H9 (cell line): Measurements from ENCODE around the gene COQ5. TPM values are rescaled to one million over a fixed set of nuclear protein-coding genes. Genes with fewer than 3 reads are reported as not detected.

ENCODE experiments used
- DNase-seq: peaks from one replicate; pipeline ENCODE4 v3.0.0-alpha.2; 2017
- H2AFZ ChIP-seq: one replicate; pipeline ENCODE4 v1.6.1; 2013; ENCODE audit warnings: mild to moderate bottlenecking, low read length, control low read depth, moderate library complexity
- H2AK5ac ChIP-seq: 2 replicates; pipeline ENCODE4 v1.6.1; 2013; ENCODE audit warnings: low read length, control low read depth, mixed read lengths; ENCODE audit not compliant: insufficient read length
- H2BK120ac ChIP-seq: one replicate; pipeline ENCODE4 v1.6.1; 2013; ENCODE audit warnings: low read depth, mild to moderate bottlenecking, low read length, control low read depth, inconsistent platforms; ENCODE audit not compliant: poor library complexity, severe bottlenecking
- H2BK12ac ChIP-seq: 2 replicates; pipeline ENCODE4 v1.6.1; 2013; ENCODE audit warnings: low read length, control low read depth, mixed read lengths, low read depth; ENCODE audit not compliant: insufficient read length
- H2BK15ac ChIP-seq: 2 replicates; pipeline ENCODE4 v1.6.1; 2013; ENCODE audit warnings: low read depth, low read length, control low read depth
- H2BK20ac ChIP-seq: one replicate; pipeline ENCODE4 v1.6.1; 2013; ENCODE audit warnings: low read depth, mild to moderate bottlenecking, low read length, control low read depth, inconsistent platforms; ENCODE audit not compliant: poor library complexity, severe bottlenecking
- H2BK5ac ChIP-seq: 2 replicates; pipeline ENCODE4 v1.6.1; 2013; ENCODE audit warnings: low read length, control low read depth, mixed read lengths; ENCODE audit not compliant: insufficient read length
- H3K14ac ChIP-seq: 2 replicates; pipeline ENCODE4 v1.6.1; 2013; ENCODE audit warnings: low read length, control low read depth; ENCODE audit not compliant: insufficient read depth
- H3K18ac ChIP-seq: 2 replicates; pipeline ENCODE4 v1.6.1; 2013; ENCODE audit warnings: low read depth, mild to moderate bottlenecking, mixed read lengths, low read length, control low read depth; ENCODE audit not compliant: insufficient read length
- H3K23ac ChIP-seq: 2 replicates; pipeline ENCODE4 v1.6.1; 2013; ENCODE audit warnings: low read length, control low read depth, mixed read lengths, low read depth; ENCODE audit not compliant: insufficient read length
- H3K23me2 ChIP-seq: 2 replicates; pipeline ENCODE4 v1.6.1; 2013; ENCODE audit warnings: low read depth, mild to moderate bottlenecking, mixed read lengths, low read length, control low read depth; ENCODE audit not compliant: insufficient read length, poor library complexity, severe bottlenecking
- H3K27ac ChIP-seq: 2 replicates; pipeline ENCODE4 v1.5.1; 2013; ENCODE audit warnings: low read length, control low read depth, mixed read lengths, low read depth; ENCODE audit not compliant: insufficient read length
- H3K27me3 ChIP-seq: 2 replicates; pipeline ENCODE4 v1.6.1; 2013; ENCODE audit warnings: low read length, control low read depth, inconsistent platforms; ENCODE audit not compliant: insufficient read depth
- H3K4ac ChIP-seq: 2 replicates; pipeline ENCODE4 v1.6.1; 2013; ENCODE audit warnings: low read depth, mild to moderate bottlenecking, control low read depth, inconsistent platforms, low read length, moderate library complexity
- H3K4me1 ChIP-seq: 2 replicates; pipeline ENCODE4 v1.6.1; 2013; ENCODE audit warnings: low read length, control low read depth, inconsistent platforms; ENCODE audit not compliant: insufficient read depth
- H3K4me2 ChIP-seq: 2 replicates; pipeline ENCODE4 v1.6.1; 2013; ENCODE audit warnings: low read length, control low read depth, mixed read lengths; ENCODE audit not compliant: insufficient read length, insufficient read depth
- H3K56ac ChIP-seq: 2 replicates; pipeline ENCODE4 v1.6.1; 2013; ENCODE audit warnings: low read depth, mild to moderate bottlenecking, mixed read lengths, low read length, control low read depth; ENCODE audit not compliant: insufficient read length
- H3K79me1 ChIP-seq: 2 replicates; pipeline ENCODE4 v1.6.1; 2013; ENCODE audit warnings: low read depth, mild to moderate bottlenecking, moderate library complexity, low read length, control low read depth, inconsistent platforms; ENCODE audit not compliant: insufficient read depth, poor library complexity, severe bottlenecking
- H3K79me2 ChIP-seq: 2 replicates; pipeline ENCODE4 v1.6.1; 2013; ENCODE audit warnings: low read length, control low read depth, inconsistent platforms; ENCODE audit not compliant: insufficient read depth
- H3K9ac ChIP-seq: 2 replicates; pipeline ENCODE4 v1.6.1; 2013; ENCODE audit warnings: low read length, control low read depth, mixed read lengths; ENCODE audit not compliant: insufficient read length; ENCODE audit errors: extremely low read depth
- H3K9me3 ChIP-seq: one replicate; pipeline ENCODE4 v1.6.1; 2013; ENCODE audit warnings: low read depth, low read length, inconsistent platforms; ENCODE audit not compliant: control insufficient read depth
- H3T11ph ChIP-seq: one replicate; pipeline ENCODE4 v1.6.1; 2013; ENCODE audit warnings: mild to moderate bottlenecking, low read length, control low read depth, inconsistent platforms
- H4K20me1 ChIP-seq: one replicate; pipeline ENCODE4 v1.6.1; 2013; ENCODE audit not compliant: control insufficient read depth, insufficient read length, insufficient read depth
- H4K5ac ChIP-seq: 2 replicates; pipeline ENCODE4 v1.6.1; 2013; ENCODE audit warnings: low read depth, mild to moderate bottlenecking, mixed read lengths, low read length, control low read depth; ENCODE audit not compliant: insufficient read length
- H4K8ac ChIP-seq: replicated peaks from 2 replicates; pipeline ENCODE4 v1.6.1; 2013; ENCODE audit warnings: low read length, control low read depth, mixed read lengths, low read depth; ENCODE audit not compliant: insufficient read length
- H4K91ac ChIP-seq: 2 replicates; pipeline ENCODE4 v1.6.1; 2013; ENCODE audit warnings: low read depth, mild to moderate bottlenecking, moderate library complexity, mixed read lengths, low read length, control low read depth; ENCODE audit not compliant: insufficient read length
- H3K27ac Mint-ChIP-seq, 3 experiments: 2 replicates in 2 of 3; 3 replicates in 1 of 3; pipeline ENCODE4 v1.8.0; 2020 to 2021; ENCODE audit warnings: mixed read lengths in 3 of 3, mild to moderate bottlenecking in 1 of 3, moderate library complexity in 1 of 3
- H3K27me3 Mint-ChIP-seq: 2 replicates; pipeline ENCODE4 v1.8.0; 2021; ENCODE audit warnings: low read depth, mild to moderate bottlenecking, moderate library complexity, mixed read lengths
- H3K36me3 Mint-ChIP-seq, 3 experiments: 2 replicates in 2 of 3; 3 replicates in 1 of 3; pipeline ENCODE4 v1.8.0; 2020 to 2021; ENCODE audit warnings: low read depth in 3 of 3, mixed read lengths in 3 of 3; ENCODE audit not compliant: insufficient read depth in 1 of 3
- H3K4me1 Mint-ChIP-seq, 2 experiments: 2 replicates each; pipeline ENCODE4 v1.8.0; 2020; ENCODE audit warnings: mixed read lengths in 2 of 2
- H3K4me3 Mint-ChIP-seq, 2 experiments: 2 replicates in 1 of 2; 3 replicates in 1 of 2; pipeline ENCODE4 v1.8.0; 2020 to 2021; ENCODE audit warnings: mild to moderate bottlenecking in 2 of 2, mixed read lengths in 2 of 2, moderate library complexity in 1 of 2
- H3K9me3 Mint-ChIP-seq, 2 experiments: 2 replicates in 1 of 2; 3 replicates in 1 of 2; pipeline ENCODE4 v1.8.0; 2020; ENCODE audit warnings: mild to moderate bottlenecking in 2 of 2, mixed read lengths in 2 of 2, moderate library complexity in 1 of 2
- WGBS: extraction: QIAGEN DNeasy Blood & Tissue Kit; methylation state at CpG from one replicate; pipeline ENCODE4 v1.1.7; 2013; ENCODE audit warnings: missing lambda C conversion rate, low lambda C conversion rate, mixed read lengths; ENCODE audit not compliant: insufficient read length; ENCODE audit errors: extremely low coverage; 5-methylcytosine and 5-hydroxymethylcytosine counted together
- total RNA-seq: library from RNA; stranded (reverse); gene quantifications from 2 replicates; pipeline ENCODE4 v1.2.1, GENCODE V29; 2021
- TF ChIP-seq, protein P1 (sequence below): fragments of 200-600 bp; sonication (generic); conservative IDR thresholded peaks from 3 replicates; pipeline ENCODE4 v1.8.0; 2021; ENCODE audit warnings: antibody characterized with exemption, mild to moderate bottlenecking

COQ5 gene
- total RNA-seq, 1 experiment from 2014 or later: 34.8 TPM

DNA sequence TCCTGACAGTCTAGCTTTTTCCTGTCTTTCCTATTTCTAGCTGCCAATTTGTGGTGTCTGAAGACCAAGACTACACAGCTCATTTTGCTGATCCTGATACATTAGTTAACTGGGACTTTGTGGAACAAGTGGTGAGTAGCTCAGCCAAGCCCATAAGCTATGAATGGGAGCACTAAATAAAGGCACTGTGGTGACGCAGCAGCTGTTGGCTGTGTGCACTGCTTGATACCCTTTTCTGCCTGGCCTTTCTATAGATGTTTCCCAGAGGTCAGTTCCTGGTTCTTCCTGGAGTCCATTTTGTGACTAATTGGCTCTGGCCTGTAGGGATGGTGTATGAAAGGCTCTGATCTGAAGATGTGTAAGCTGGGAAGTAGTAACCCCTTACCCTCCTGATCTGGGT lies 25.7 kb upstream of the COQ5 start:
- H3K27me3 ChIP-seq: no peaks in the 10 kb centered on the region
- no peak overlapping the region for H2AK5ac ChIP-seq
- H3K18ac ChIP-seq: no peak overlapping the region
- Mint-ChIP-seq H3K27me3 (no peaks in the 10 kb centered on the region), H3K27ac (peak overlapping the region in 1 of 3 experiments; percentile 39; a peak in 1 of 7 replicates), H3K9me3 (no peaks in the 10 kb centered on the region), H3K36me3 (peaks cover 31 to 56% (median 52%) of the 10 kb centered on the region in 3 experiments; a peak in 6 of 7 replicates), H3K4me1 (no peaks in the 10 kb centered on the region), H3K4me3 (no peak overlapping the region)
- no peak overlapping the region for H2AFZ ChIP-seq
- no peak overlapping the region for H3K4ac ChIP-seq
- H3K27ac ChIP-seq: no peak overlapping the region
- H3K9ac ChIP-seq: no peak overlapping the region
- H3K14ac ChIP-seq: no peak overlapping the region
- no peak overlapping the region for H4K91ac ChIP-seq
- H2BK120ac ChIP-seq: no peak overlapping the region
- no peak overlapping the region for H4K5ac ChIP-seq
- no peak for DNase-seq
- no peak overlapping the region for H2BK12ac ChIP-seq
- H3K79me1 ChIP-seq: peaks cover 3% of the 10 kb centered on the region
- H2BK15ac ChIP-seq: no peak overlapping the region
- H2BK5ac ChIP-seq: no peak overlapping the region
- H3K9me3 ChIP-seq: no peaks in the 10 kb centered on the region
- H3K79me2 ChIP-seq: no peaks in the 10 kb centered on the region
- no peak overlapping the region for H4K8ac ChIP-seq
- H3T11ph ChIP-seq: no peak overlapping the region
- TF ChIP-seq, protein P1, sequence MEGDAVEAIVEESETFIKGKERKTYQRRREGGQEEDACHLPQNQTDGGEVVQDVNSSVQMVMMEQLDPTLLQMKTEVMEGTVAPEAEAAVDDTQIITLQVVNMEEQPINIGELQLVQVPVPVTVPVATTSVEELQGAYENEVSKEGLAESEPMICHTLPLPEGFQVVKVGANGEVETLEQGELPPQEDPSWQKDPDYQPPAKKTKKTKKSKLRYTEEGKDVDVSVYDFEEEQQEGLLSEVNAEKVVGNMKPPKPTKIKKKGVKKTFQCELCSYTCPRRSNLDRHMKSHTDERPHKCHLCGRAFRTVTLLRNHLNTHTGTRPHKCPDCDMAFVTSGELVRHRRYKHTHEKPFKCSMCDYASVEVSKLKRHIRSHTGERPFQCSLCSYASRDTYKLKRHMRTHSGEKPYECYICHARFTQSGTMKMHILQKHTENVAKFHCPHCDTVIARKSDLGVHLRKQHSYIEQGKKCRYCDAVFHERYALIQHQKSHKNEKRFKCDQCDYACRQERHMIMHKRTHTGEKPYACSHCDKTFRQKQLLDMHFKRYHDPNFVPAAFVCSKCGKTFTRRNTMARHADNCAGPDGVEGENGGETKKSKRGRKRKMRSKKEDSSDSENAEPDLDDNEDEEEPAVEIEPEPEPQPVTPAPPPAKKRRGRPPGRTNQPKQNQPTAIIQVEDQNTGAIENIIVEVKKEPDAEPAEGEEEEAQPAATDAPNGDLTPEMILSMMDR: no peak
- no peak overlapping the region for H3K23ac ChIP-seq
- no peaks in the 10 kb centered on the region for H3K4me1 ChIP-seq
- no peak overlapping the region for H3K4me2 ChIP-seq
- H4K20me1 ChIP-seq: no peaks in the 10 kb centered on the region
- no peak overlapping the region for H3K56ac ChIP-seq
- no peaks in the 10 kb centered on the region for H3K23me2 ChIP-seq
- no peak overlapping the region for H2BK20ac ChIP-seq
- no CpG with 5 or more reads among the region's 1 CpG for WGBS
